ENCODE results near the gene GALNT2. TPM values are rescaled to one million over a fixed set of nuclear protein-coding genes. Genes with fewer than 3 reads are reported as not detected.

The GALNT2 gene
- total and polyA plus RNA-seq, 10 of the 15 experiments (the other 5 are each of a cell fraction or from before 2014, with no cell fraction given), result 0.52 to 27.7 (median 16.3) TPM

GRCh38 chr1:230308039-230308438 is 241.0 kb downstream of the GALNT2 start (continued):
- no peak for TF ChIP-seq IRF3 (IDR thresholded peaks at IDR 0.05)

GRCh38 chr1:230308821-230309220 is 241.8 kb downstream of the GALNT2 start:
- POLR2A ChIA-PET, result no interaction called here

More at GRCh38 chr1:230308821-230309220, 241.8 kb downstream of the GALNT2 start:
- CTCF ChIA-PET, result interaction anchor here (1.6 to 5.3 kb wide), 4 partner anchors 590 to 648 kb away, joined by 4 to 37 read pairs (median 8); no protein-coding TSS in a partner anchor
- RAD21 ChIA-PET (ENCODE audit: unreplicated experiment), result interaction anchor here (1.9 kb wide), 1 partner anchor 645 kb away, joined by 5 read pairs; no protein-coding TSS in a partner anchor
- FAIRE-seq (no peak), DNase-seq (ENCODE audit: low read depth, low spot score) (no peak), ATAC-seq (no peak)
- Histone ChIP-seq H4K20me1 (ENCODE audit: control insufficient read depth, insufficient read depth) (no peaks in the 10 kb centered on the region), H3K36me3 (ENCODE audit: control insufficient read depth in 2 of 2, insufficient read depth in 2 of 2, low read length in 1 of 2) (no peaks in the 10 kb centered on the region), H3K4me2 (ENCODE audit: control insufficient read depth, insufficient read depth) (no peak overlapping the region), H3K27ac (ENCODE audit: control insufficient read depth, insufficient read depth) (no peak overlapping the region), H3K4me1 (ENCODE audit: control insufficient read depth, insufficient read depth, low read length) (no peaks in the 10 kb centered on the region; the same call in 1 of the 2 replicates), H3K9me3 (replicated peaks; ENCODE audit: control insufficient read depth, insufficient read depth, low read length) (no peaks in the 10 kb centered on the region), H2AFZ (ENCODE audit: control insufficient read depth, low read depth, low read length) (no peak overlapping the region), H3K27me3 (replicated peaks in 1 of 2; ENCODE audit: control insufficient read depth in 2 of 2, insufficient read depth in 2 of 2, low read length in 1 of 2) (no peaks in the 10 kb centered on the region), H3K9ac (ENCODE audit: control insufficient read depth, insufficient read depth, low read length) (no peak overlapping the region), H3K79me2 (ENCODE audit: control insufficient read depth, insufficient read depth, low read length) (no peaks in the 10 kb centered on the region), H3K4me3 (no peak overlapping the region)
- intact Hi-C loops (cut with micrococcal nuclease; ENCODE audit: unreplicated experiment) (no loop called here), in situ Hi-C loops (cut with MboI) (loop anchor here (5.0 kb wide), 1 partner anchor 1052 kb away; no protein-coding TSS in a partner anchor)
- WGBS (ENCODE audit: insufficient coverage, insufficient replicate concordance, low lambda C conversion rate, missing lambda C conversion rate), result 82% methylated on average over 17 of the region's 17 CpGs
- no TSS peak for BruUV-seq (replicated peaks)
- SMC1A ChIA-PET (ENCODE audit: uncharacterized antibody, unreplicated experiment), result interaction anchor here (0.6 to 2.6 kb wide), 4 partner anchors 281 to 648 kb away, joined by 3 to 9 read pairs (median 4); no protein-coding TSS in a partner anchor
- TF ChIP-seq ATF7 (IDR thresholded peaks at IDR 0.05; ENCODE audit: low read depth) (no peak), KLF5 (IDR thresholded peaks at IDR 0.05; ENCODE audit: partially characterized antibody) (no peak), POU2F2 (IDR thresholded peaks at IDR 0.05; ENCODE audit: borderline replicate concordance, low read depth, low read length) (no peak), HSF1 (IDR thresholded peaks at IDR 0.05; ENCODE audit: low read depth, low read length) (no peak), WRNIP1 (IDR thresholded peaks at IDR 0.05; ENCODE audit: borderline replicate concordance, low read depth, low read length) (no peak), NFXL1 (IDR thresholded peaks at IDR 0.05; ENCODE audit: borderline replicate concordance) (no peak), USF1 (IDR thresholded peaks at IDR 0.05; ENCODE audit: borderline replicate concordance, extremely low read length, insufficient read depth, low read depth, low read length) (no peak), RAD51 (IDR thresholded peaks at IDR 0.05) (no peak), CBX3 (IDR thresholded peaks at IDR 0.05; ENCODE audit: borderline replicate concordance, low read depth) (no peak), TCF7 (IDR thresholded peaks at IDR 0.05; ENCODE audit: borderline replicate concordance) (no peak), RUNX3 (IDR thresholded peaks at IDR 0.05; ENCODE audit: low read length) (no peak), ELK1 (IDR thresholded peaks at IDR 0.05; ENCODE audit: low read depth, low read length) (no peak)
